Measurements from ENCODE around the gene DMKN.
A peak's percentile ranks its signal among the peaks of the same experiment; 100 is the strongest.

DMKN gene

GRCh38 chr19:35549174-35549788 lies 35.8 kb upstream of the DMKN start:
- peak; percentile 45 for DNase-seq

GRCh38 chr19:35546532-35546931 lies 33.1 kb upstream of the DMKN start:
- DNase-seq: no peak

GRCh38 chr19:35545855-35546381 lies 32.5 kb upstream of the DMKN start:
- peak; percentile 70 for DNase-seq

GRCh38 chr19:35545001-35545854 lies 31.8 kb upstream of the DMKN start, which contains the start of gene TMEM147:
TMEM147 (plus strand) TSS chr19:35545626; CDS start chr19:35545740, 114 bp downstream.
- DNase-seq: peak; percentile 84

- no peak for DNase-seq
Measured at GRCh38 chr19:35544110-35544802, 30.8 kb upstream of the DMKN start.

- DNase-seq: no peak
Measured at GRCh38 chr19:35543280-35544109, 30.0 kb upstream of the DMKN start.

GRCh38 chr19:35542209-35542608 lies 28.8 kb upstream of the DMKN start:
- no peak for DNase-seq

- no peak for DNase-seq
Measured at GRCh38 chr19:35540356-35540927, 27.0 kb upstream of the DMKN start.

- DNase-seq: no peak
Measured at GRCh38 chr19:35539850-35540249, 26.4 kb upstream of the DMKN start.

- no peak for DNase-seq
Measured at GRCh38 chr19:35539314-35539713, 25.9 kb upstream of the DMKN start.

- no peak for DNase-seq
Measured at GRCh38 chr19:35534803-35535480, 21.5 kb upstream of the DMKN start.

GRCh38 chr19:35533822-35534392 lies 20.5 kb upstream of the DMKN start:
- peak; percentile 25 for DNase-seq

- no peak for DNase-seq
Measured at GRCh38 chr19:35533201-35533821, 19.9 kb upstream of the DMKN start, which contains the start of gene GAPDHS. GAPDHS (plus strand) TSS chr19:35533456; CDS start chr19:35533528, 72 bp downstream.

- no peak for DNase-seq
Measured at GRCh38 chr19:35531291-35531690, 17.8 kb upstream of the DMKN start.

- no peak for DNase-seq
Measured at GRCh38 chr19:35529241-35530218, 16.1 kb upstream of the DMKN start.

- no peak for DNase-seq
Measured at GRCh38 chr19:35528218-35529038, 15.0 kb upstream of the DMKN start, which contains the start of gene SBSN. SBSN (minus strand) TSS chr19:35528311; CDS start chr19:35528281, 30 bp downstream.

- no peak for DNase-seq
Measured at GRCh38 chr19:35525873-35526272, 12.4 kb upstream of the DMKN start.

- no peak for DNase-seq
Measured at GRCh38 chr19:35524181-35524837, 10.9 kb upstream of the DMKN start.
